GM21447 (cell line): ENCODE results near the gene ZSCAN9.
A peak's percentile ranks its signal among the peaks of the same experiment; 100 is the strongest.

ENCODE experiments used
- ATAC-seq: cut with Tn5 transposase; IDR thresholded peaks from one replicate; pipeline ENCODE4 v1.9.1; 2021; ENCODE audit not compliant: unreplicated experiment

Gene ZSCAN9

GRCh38 chr6:28266563-28266961, 41.5 kb downstream of the ZSCAN9 start:
- no peak for ATAC-seq

- peak; percentile 92 for ATAC-seq
Observed at GRCh38 chr6:28266962-28267694, 42.1 kb downstream of the ZSCAN9 start, which contains the start of gene ZSCAN26. TSS of gene ZSCAN26 (plus strand) at chr6:28267143. CDS start at chr6:28271920, 4,777 bp downstream.

DNA sequence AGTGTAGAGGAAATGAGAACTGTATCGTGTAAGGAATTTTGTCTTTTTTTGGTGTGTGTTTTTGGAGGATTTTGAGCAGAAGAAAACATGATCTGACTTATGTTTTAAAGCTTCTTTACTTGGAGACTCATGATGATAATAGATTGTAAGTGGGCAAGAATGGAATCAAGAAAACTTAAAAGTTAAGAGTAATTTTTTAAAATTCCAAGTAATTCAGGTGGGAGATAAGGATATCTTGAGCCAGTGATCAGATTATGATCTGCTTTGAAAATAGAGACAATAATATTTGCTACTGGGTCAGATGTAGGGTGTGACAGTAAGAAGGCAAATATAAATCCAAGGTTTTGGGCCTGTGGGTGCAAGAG, 42.6 kb downstream of the ZSCAN9 start:
- no peak for ATAC-seq

DNA sequence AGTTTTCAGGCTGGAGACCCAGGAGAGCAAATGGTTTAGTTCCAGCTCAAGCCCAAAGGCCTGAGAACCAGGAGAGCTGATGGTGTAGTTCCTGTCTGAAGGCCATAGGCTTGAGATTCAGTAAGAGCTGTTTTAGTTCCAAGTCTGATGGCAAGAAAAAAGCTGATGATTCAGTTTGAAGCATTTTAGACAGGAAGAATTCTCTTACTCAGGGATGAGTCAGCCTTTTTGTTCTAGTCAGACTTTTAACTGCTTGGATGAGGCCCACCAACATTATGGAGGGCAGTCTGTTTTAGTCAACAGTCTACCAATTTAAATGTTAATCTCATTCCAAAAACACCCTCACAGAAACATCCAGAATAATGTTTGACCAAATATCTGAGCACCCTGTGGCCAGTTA, 44.4 kb downstream of the ZSCAN9 start:
- ATAC-seq: no peak

GRCh38 chr6:28274888-28275287, 49.8 kb downstream of the ZSCAN9 start:
- no peak for ATAC-seq

GRCh38 chr6:28277746-28278145, 52.7 kb downstream of the ZSCAN9 start:
- ATAC-seq: no peak

- no peak for ATAC-seq
Observed at GRCh38 chr6:28280595-28281287, 55.7 kb downstream of the ZSCAN9 start.

DNA sequence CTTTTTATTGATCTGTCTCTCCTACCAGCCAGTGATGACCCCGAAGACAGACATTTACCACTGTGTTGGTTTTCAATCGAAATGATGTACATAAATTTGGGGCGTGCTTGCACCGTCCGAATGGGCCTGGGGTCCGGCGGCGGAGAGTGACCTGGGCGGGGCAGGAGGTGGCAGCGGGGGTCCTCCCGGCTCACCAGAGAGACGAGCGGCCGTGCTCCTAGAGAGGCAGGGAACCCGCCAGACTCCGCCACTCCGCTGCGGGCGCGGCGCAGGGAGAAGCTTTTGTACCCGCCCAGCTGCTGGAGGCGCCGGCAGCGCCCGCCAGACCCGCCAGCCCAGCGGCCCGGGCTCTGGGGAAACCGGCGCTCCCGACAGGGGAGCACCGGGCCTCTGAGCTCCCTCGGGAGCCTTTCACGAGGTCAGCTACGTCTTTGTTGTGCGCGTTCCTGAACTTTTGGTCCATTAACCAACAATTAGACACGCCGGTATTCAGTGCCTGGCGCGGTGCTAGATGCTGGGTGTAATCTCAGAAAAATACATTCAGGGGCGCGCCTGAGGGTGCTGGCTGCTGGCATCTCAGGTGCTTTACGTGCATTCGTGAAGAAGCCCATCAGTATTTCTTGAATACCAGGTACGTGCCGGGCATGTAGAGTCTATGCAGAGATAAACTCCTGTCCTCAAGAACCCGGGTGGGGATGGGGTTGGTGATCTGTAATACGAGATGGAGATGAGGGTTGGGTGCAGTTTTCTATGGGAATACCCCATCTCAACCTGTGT, 56.4 kb downstream of the ZSCAN9 start, which contains the start of gene PGBD1:
TSS of gene PGBD1 (plus strand) at position 285 of the 777 bp plus-strand sequence. CDS start 2,242 bp downstream, outside the sequence.
- peak; percentile 78 for ATAC-seq

- no peak for ATAC-seq
Observed at GRCh38 chr6:28282926-28283325, 57.9 kb downstream of the ZSCAN9 start.
